ENCODE measurements around the gene CRYZL1. TPM values are rescaled to one million over a fixed set of nuclear protein-coding genes. Genes with fewer than 3 reads are reported as not detected.

The CRYZL1 gene
- total and polyA plus RNA-seq, 2 of the 8 experiments (the other 6 are each of a cell fraction or from before 2014, with no cell fraction given) = 15.6 to 15.8 TPM

- no peak for DNase-seq (ENCODE audit: low read depth in 1 of 2, low spot score in 2 of 2)
- no peaks in the 10 kb centered on the region for H3K79me1 ChIP-seq (ENCODE audit: low read depth, low read length)
- H4K20me1 ChIP-seq (replicated peaks in 1 of 2; ENCODE audit: control insufficient read depth in 1 of 2, insufficient read depth in 2 of 2, low read length in 2 of 2) = peaks cover 11 to 14% of the 10 kb centered on the region in 2 experiments
- H3K79me2 ChIP-seq (ENCODE audit: control insufficient read depth in 1 of 2, insufficient read depth in 2 of 2, low read length in 2 of 2) = peaks cover 6 to 49% of the 10 kb centered on the region in 2 experiments; a peak in 3 of 4 replicates
- no peak overlapping the region for H3K23ac ChIP-seq (ENCODE audit: insufficient read length)
- no peaks in the 10 kb centered on the region for H3K9me3 ChIP-seq (ENCODE audit: insufficient read depth in 2 of 2, low read depth in 1 of 2, low read length in 1 of 2)
- no peak overlapping the region for H4K5ac ChIP-seq (ENCODE audit: insufficient read length, low read depth, low read length)
- no peak overlapping the region for H2BK15ac ChIP-seq (ENCODE audit: low read length)
- H2AFZ ChIP-seq (ENCODE audit: low read length) = no peak overlapping the region
- no peak overlapping the region for H3K4me2 ChIP-seq (ENCODE audit: insufficient read depth in 1 of 2, low read depth in 2 of 2, low read length in 2 of 2)
- H3K56ac ChIP-seq (replicated peaks; ENCODE audit: insufficient read length, low read depth, low read length) = no peak overlapping the region
- TF ChIP-seq POLR2A (IDR thresholded peaks at IDR 0.05; ENCODE audit: control extremely low read depth in 1 of 2, low read depth in 2 of 2, low read length in 2 of 2) (no peak), ATF2 (IDR thresholded peaks at IDR 0.05; ENCODE audit: low read length) (no peak), RNF2 (IDR thresholded peaks at IDR 0.05; ENCODE audit: borderline replicate concordance, low read depth, low read length, missing control alignments, poor library complexity, severe bottlenecking) (no peak)
- H3K23me2 ChIP-seq (ENCODE audit: low read depth, low read length) = no peaks in the 10 kb centered on the region
- POLR2A ChIA-PET (ENCODE audit: partially characterized antibody) = interaction anchor here (0.7 to 1.6 kb wide), 2 partner anchors 10 to 43 kb away, joined by 3 read pairs; no protein-coding TSS in a partner anchor
- no peaks in the 10 kb centered on the region for H3K27me3 ChIP-seq (replicated peaks in 1 of 4; ENCODE audit: control insufficient read depth in 3 of 4, extremely low read depth in 1 of 4, insufficient read depth in 3 of 4, low read length in 3 of 4)
- FAIRE-seq = no peak
- no peak overlapping the region for H3K4ac ChIP-seq (replicated peaks; ENCODE audit: insufficient read length, low read depth, low read length)
- CTCF ChIA-PET (ENCODE audit: partially characterized antibody) = no interaction called here
- no peak overlapping the region for H2AK5ac ChIP-seq (ENCODE audit: low read depth, low read length)
- no peak overlapping the region for H2BK120ac ChIP-seq (replicated peaks; ENCODE audit: low read depth, low read length)
- H3K9ac ChIP-seq (replicated peaks in 1 of 4; ENCODE audit: extremely low read depth in 1 of 4, low read depth in 3 of 4, low read length in 3 of 4) = no peak overlapping the region
- no peak overlapping the region for H3K18ac ChIP-seq (ENCODE audit: extremely low read depth, low read length)
- peaks cover 18 to 70% (median 48%) of the 10 kb centered on the region in 4 experiments for H3K36me3 ChIP-seq (ENCODE audit: control insufficient read depth in 2 of 4, insufficient read depth in 4 of 4, low read length in 3 of 4)
- 98% methylated on average over 2 of the region's 2 CpGs; no CpG with 5 or more reads in 1 of the 2 experiments for WGBS, 2 experiments (ENCODE audit: extremely low coverage in 1 of 2, insufficient coverage in 1 of 2, insufficient read length in 1 of 2, insufficient replicate concordance in 2 of 2, low coverage in 1 of 2, low lambda C conversion rate in 2 of 2, missing lambda C conversion rate in 1 of 2)
- H4K8ac ChIP-seq (ENCODE audit: extremely low read depth, insufficient read depth, low read length) = no peak overlapping the region
- H3K4me1 ChIP-seq (replicated peaks in 1 of 4; ENCODE audit: control insufficient read depth in 3 of 4, insufficient read depth in 4 of 4, low read length in 3 of 4) = no peaks in the 10 kb centered on the region
- no peak overlapping the region for H2BK12ac ChIP-seq (ENCODE audit: low read depth, low read length)
- H2BK5ac ChIP-seq (ENCODE audit: low read depth, low read length) = no peak overlapping the region
- no peak overlapping the region for H3K4me3 ChIP-seq (ENCODE audit: extremely low read depth in 1 of 4, insufficient read depth in 2 of 4, low read depth in 3 of 4, low read length in 4 of 4)
- H3K27ac ChIP-seq (ENCODE audit: low read depth, low read length) = no peak overlapping the region
- H4K91ac ChIP-seq (replicated peaks; ENCODE audit: insufficient read length, low read length) = no peak overlapping the region
- no peak overlapping the region for H2BK20ac ChIP-seq (ENCODE audit: low read length)
- H3K14ac ChIP-seq (ENCODE audit: insufficient read length) = no peak overlapping the region
Observed at GRCh38 chr21:33561373-33561772, 80.2 kb downstream of the CRYZL1 start.

All from H1 (cell line).